ENCODE results near the gene KCNT2. TPM values are rescaled to one million over a fixed set of nuclear protein-coding genes. Genes with fewer than 3 reads are reported as not detected.
A peak's percentile ranks its signal among the peaks of the same experiment; 100 is the strongest.

The KCNT2 gene
- polyA plus RNA-seq, 6 donors from 2014 or later = not detected

- no peak overlapping the region for H3K4me3 Mint-ChIP-seq
- no peaks in the 10 kb centered on the region for H3K36me3 Mint-ChIP-seq
- H3K4me1 Mint-ChIP-seq = no peaks in the 10 kb centered on the region
- H3K9me3 Mint-ChIP-seq = peaks cover 0 to 5% (median 1%) of the 10 kb centered on the region in 7 donors
- DNase-seq (no peak), ATAC-seq (ENCODE audit: low read depth in 2 of 2) (no peak)
- no peaks in the 10 kb centered on the region for H3K27me3 Mint-ChIP-seq
- H3K27ac Mint-ChIP-seq = peak overlapping the region in 1 of 6 donors; percentile 56
These were observed 126.6 kb downstream of the KCNT2 start for GRCh38 chr1:196481616-196482015.

GRCh38 chr1:196477262-196477661 lies 131.0 kb downstream of the KCNT2 start:
- Mint-ChIP-seq H3K27ac (no peak overlapping the region), H3K36me3 (no peaks in the 10 kb centered on the region)

GRCh38 chr1:196467230-196467925 lies 140.9 kb downstream of the KCNT2 start:
- ATAC-seq (ENCODE audit: low read depth in 2 of 2) (no peak), DNase-seq (no peak)
- Mint-ChIP-seq H3K4me3 (no peak overlapping the region), H3K27ac (no peak overlapping the region), H3K27me3 (no peaks in the 10 kb centered on the region), H3K36me3 (no peaks in the 10 kb centered on the region), H3K9me3 (peaks cover 0 to 6% (median 0%) of the 10 kb centered on the region in 7 donors), H3K4me1 (no peaks in the 10 kb centered on the region)

More at GRCh38 chr1:196477262-196477661, 131.0 kb downstream of the KCNT2 start:
- peaks cover 0 to 4% (median 0%) of the 10 kb centered on the region in 7 donors for H3K9me3 Mint-ChIP-seq
- H3K27me3 Mint-ChIP-seq = no peaks in the 10 kb centered on the region
- ATAC-seq (ENCODE audit: low read depth in 2 of 2) (no peak), DNase-seq (no peak)
- H3K4me3 Mint-ChIP-seq = no peak overlapping the region
- no peaks in the 10 kb centered on the region for H3K4me1 Mint-ChIP-seq

- Mint-ChIP-seq H3K36me3 (no peaks in the 10 kb centered on the region), H3K27ac (no peak overlapping the region), H3K4me1 (no peaks in the 10 kb centered on the region), H3K27me3 (no peaks in the 10 kb centered on the region), H3K4me3 (no peak overlapping the region), H3K9me3 (peaks cover 0 to 6% (median 0%) of the 10 kb centered on the region in 7 donors)
- DNase-seq (no peak), ATAC-seq (ENCODE audit: low read depth in 2 of 2) (no peak)
These were observed 141.6 kb downstream of the KCNT2 start for GRCh38 chr1:196466654-196467053.

GRCh38 chr1:196466166-196466565 lies 142.1 kb downstream of the KCNT2 start:
- Mint-ChIP-seq H3K4me3 (no peak overlapping the region), H3K9me3 (peaks cover 0 to 6% (median 0%) of the 10 kb centered on the region in 7 donors), H3K27me3 (no peaks in the 10 kb centered on the region), H3K36me3 (no peaks in the 10 kb centered on the region), H3K27ac (no peak overlapping the region), H3K4me1 (no peaks in the 10 kb centered on the region)
- DNase-seq = no peak
- ATAC-seq (ENCODE audit: low read depth in 2 of 2) = no peak

- Mint-ChIP-seq H3K36me3 (no peaks in the 10 kb centered on the region), H3K9me3 (no peaks in the 10 kb centered on the region), H3K4me3 (no peak overlapping the region), H3K4me1 (no peaks in the 10 kb centered on the region), H3K27ac (no peak overlapping the region), H3K27me3 (no peaks in the 10 kb centered on the region)
- DNase-seq (no peak), ATAC-seq (ENCODE audit: low read depth in 2 of 2) (no peak)
These were observed 143.7 kb downstream of the KCNT2 start for GRCh38 chr1:196464480-196464941.

- Mint-ChIP-seq H3K4me3 (no peak overlapping the region), H3K36me3 (no peaks in the 10 kb centered on the region), H3K4me1 (no peaks in the 10 kb centered on the region), H3K27me3 (no peaks in the 10 kb centered on the region), H3K9me3 (no peaks in the 10 kb centered on the region), H3K27ac (no peak overlapping the region)
- DNase-seq (no peak), ATAC-seq (ENCODE audit: low read depth in 2 of 2) (no peak)
These were observed 146.2 kb downstream of the KCNT2 start for GRCh38 chr1:196462086-196462485.

- no peaks in the 10 kb centered on the region for H3K36me3 Mint-ChIP-seq
- H3K4me3 Mint-ChIP-seq = no peak overlapping the region
- no peak for DNase-seq
- ATAC-seq (ENCODE audit: low read depth in 2 of 2) = no peak
- H3K27me3 Mint-ChIP-seq = no peaks in the 10 kb centered on the region
- H3K4me1 Mint-ChIP-seq = no peaks in the 10 kb centered on the region
- no peak overlapping the region for H3K27ac Mint-ChIP-seq
- H3K9me3 Mint-ChIP-seq = no peaks in the 10 kb centered on the region
These were observed 146.7 kb downstream of the KCNT2 start for GRCh38 chr1:196461521-196461920.

GRCh38 chr1:196459383-196459782 lies 148.9 kb downstream of the KCNT2 start:
- no peak for ATAC-seq (ENCODE audit: low read depth in 2 of 2)
- Mint-ChIP-seq H3K4me3 (no peak overlapping the region), H3K4me1 (no peaks in the 10 kb centered on the region), H3K9me3 (peaks cover 0 to 5% (median 0%) of the 10 kb centered on the region in 7 donors), H3K27ac (no peak overlapping the region), H3K27me3 (peaks cover 0 to 4% (median 0%) of the 10 kb centered on the region in 3 donors), H3K36me3 (no peaks in the 10 kb centered on the region)
- no peak for DNase-seq

- H3K4me3 Mint-ChIP-seq = no peak overlapping the region
- H3K27me3 Mint-ChIP-seq = peaks cover 0 to 4% (median 0%) of the 10 kb centered on the region in 3 donors
- ATAC-seq (ENCODE audit: low read depth in 2 of 2) (no peak), DNase-seq (no peak)
- peaks cover 0 to 5% (median 0%) of the 10 kb centered on the region in 7 donors for H3K9me3 Mint-ChIP-seq
- H3K36me3 Mint-ChIP-seq = no peaks in the 10 kb centered on the region
- H3K4me1 Mint-ChIP-seq = no peaks in the 10 kb centered on the region
- H3K27ac Mint-ChIP-seq = no peak overlapping the region
These were observed 153.4 kb downstream of the KCNT2 start for GRCh38 chr1:196454792-196455191.

- Mint-ChIP-seq H3K27me3 (peaks cover 0 to 4% (median 0%) of the 10 kb centered on the region in 3 donors), H3K4me1 (no peaks in the 10 kb centered on the region), H3K9me3 (peaks cover 0 to 8% (median 0%) of the 10 kb centered on the region in 7 donors), H3K36me3 (no peaks in the 10 kb centered on the region), H3K27ac (no peak overlapping the region), H3K4me3 (no peak overlapping the region)
- no peak for ATAC-seq (ENCODE audit: low read depth in 2 of 2)
- DNase-seq = no peak
These were observed 157.1 kb downstream of the KCNT2 start for GRCh38 chr1:196451103-196451502.

- H3K36me3 Mint-ChIP-seq = no peaks in the 10 kb centered on the region
- no peaks in the 10 kb centered on the region for H3K4me1 Mint-ChIP-seq
- peaks cover 0 to 8% (median 0%) of the 10 kb centered on the region in 7 donors for H3K9me3 Mint-ChIP-seq
- no peak overlapping the region for H3K27ac Mint-ChIP-seq
- H3K27me3 Mint-ChIP-seq = peaks cover 0 to 4% (median 0%) of the 10 kb centered on the region in 3 donors
- no peak overlapping the region for H3K4me3 Mint-ChIP-seq
- DNase-seq = no peak
- no peak for ATAC-seq (ENCODE audit: low read depth in 2 of 2)
These were observed 157.8 kb downstream of the KCNT2 start for GRCh38 chr1:196450143-196451095.

GRCh38 chr1:196449460-196449859 lies 158.8 kb downstream of the KCNT2 start:
- peaks cover 0 to 5% (median 0%) of the 10 kb centered on the region in 7 donors for H3K9me3 Mint-ChIP-seq
- no peak overlapping the region for H3K4me3 Mint-ChIP-seq
- ATAC-seq (ENCODE audit: low read depth in 2 of 2) (no peak), DNase-seq (no peak)
- no peaks in the 10 kb centered on the region for H3K27me3 Mint-ChIP-seq
- H3K27ac Mint-ChIP-seq = no peak overlapping the region
- H3K4me1 Mint-ChIP-seq = no peaks in the 10 kb centered on the region
- no peaks in the 10 kb centered on the region for H3K36me3 Mint-ChIP-seq
